ENCODE data around the gene FAM171A1.

DNA sequence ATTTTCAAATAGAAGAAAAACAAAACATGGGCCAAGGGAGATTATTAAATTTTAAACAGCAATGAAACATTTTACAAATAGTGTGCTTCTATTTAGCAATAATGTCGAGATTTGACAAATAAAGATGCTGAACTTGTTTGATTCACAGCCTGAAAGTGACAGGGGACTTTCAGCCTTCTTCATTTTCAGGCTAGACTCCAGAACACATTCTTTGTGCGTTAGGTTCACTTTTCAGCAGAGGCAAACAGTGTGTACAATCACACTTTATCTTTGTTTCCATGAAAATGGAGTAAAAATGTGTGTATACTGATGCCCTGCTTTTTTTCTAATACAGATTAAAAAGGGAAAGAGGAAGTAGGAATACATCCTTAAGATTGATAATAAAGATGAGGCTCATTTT is 35.6 kb downstream of the FAM171A1 start:
- TF ChIP-seq, protein P1, sequence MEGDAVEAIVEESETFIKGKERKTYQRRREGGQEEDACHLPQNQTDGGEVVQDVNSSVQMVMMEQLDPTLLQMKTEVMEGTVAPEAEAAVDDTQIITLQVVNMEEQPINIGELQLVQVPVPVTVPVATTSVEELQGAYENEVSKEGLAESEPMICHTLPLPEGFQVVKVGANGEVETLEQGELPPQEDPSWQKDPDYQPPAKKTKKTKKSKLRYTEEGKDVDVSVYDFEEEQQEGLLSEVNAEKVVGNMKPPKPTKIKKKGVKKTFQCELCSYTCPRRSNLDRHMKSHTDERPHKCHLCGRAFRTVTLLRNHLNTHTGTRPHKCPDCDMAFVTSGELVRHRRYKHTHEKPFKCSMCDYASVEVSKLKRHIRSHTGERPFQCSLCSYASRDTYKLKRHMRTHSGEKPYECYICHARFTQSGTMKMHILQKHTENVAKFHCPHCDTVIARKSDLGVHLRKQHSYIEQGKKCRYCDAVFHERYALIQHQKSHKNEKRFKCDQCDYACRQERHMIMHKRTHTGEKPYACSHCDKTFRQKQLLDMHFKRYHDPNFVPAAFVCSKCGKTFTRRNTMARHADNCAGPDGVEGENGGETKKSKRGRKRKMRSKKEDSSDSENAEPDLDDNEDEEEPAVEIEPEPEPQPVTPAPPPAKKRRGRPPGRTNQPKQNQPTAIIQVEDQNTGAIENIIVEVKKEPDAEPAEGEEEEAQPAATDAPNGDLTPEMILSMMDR (conservative IDR thresholded peaks at IDR 0.05), result no peak
- no peak for TF ChIP-seq ZFX (IDR thresholded peaks at IDR 0.05)

Data from C4-2B (cell line).